Measurements from ENCODE around the gene PRIM2.
"Not testable (repeated sequence)": the region's sequence is repeated elsewhere in the genome, so short reads cannot be mapped to it uniquely, and the experiment has no call there.

PRIM2 gene

GRCh38 chr6:57469072-57469471, 151.6 kb downstream of the PRIM2 start:
- no peak for TF ChIP-seq CTCF (IDR thresholded peaks at IDR 0.05; ENCODE audit: low read depth, low read length)

GRCh38 chr6:57470148-57470547, 152.7 kb downstream of the PRIM2 start:
- not testable (repeated sequence) for H3K4me3 ChIP-seq (ENCODE audit: low read depth, low read length)

More at GRCh38 chr6:57469072-57469471, 151.6 kb downstream of the PRIM2 start:
- no peak overlapping the region for H3K4me3 ChIP-seq (ENCODE audit: low read depth, low read length)

GRCh38 chr6:57471314-57471864, 154.0 kb downstream of the PRIM2 start:
- H3K4me3 ChIP-seq (ENCODE audit: low read depth, low read length): not testable (repeated sequence)

GRCh38 chr6:57472861-57473362, 155.5 kb downstream of the PRIM2 start:
- H3K4me3 ChIP-seq (ENCODE audit: low read depth, low read length): not testable (repeated sequence)

- not testable (repeated sequence) for H3K4me3 ChIP-seq (ENCODE audit: low read depth, low read length)
These were observed 157.5 kb downstream of the PRIM2 start for GRCh38 chr6:57474862-57475475.

GRCh38 chr6:57475656-57476055, 158.2 kb downstream of the PRIM2 start:
- H3K4me3 ChIP-seq (ENCODE audit: low read depth, low read length): not testable (repeated sequence)

GRCh38 chr6:57480194-57480593, 162.8 kb downstream of the PRIM2 start:
- not testable (repeated sequence) for H3K4me3 ChIP-seq (ENCODE audit: low read depth, low read length)

GRCh38 chr6:57481121-57481520, 163.7 kb downstream of the PRIM2 start:
- H3K4me3 ChIP-seq (ENCODE audit: low read depth, low read length): not testable (repeated sequence)

- not testable (repeated sequence) for H3K4me3 ChIP-seq (ENCODE audit: low read depth, low read length)
These were observed 165.0 kb downstream of the PRIM2 start for GRCh38 chr6:57482471-57482870.

- H3K4me3 ChIP-seq (ENCODE audit: low read depth, low read length): not testable (repeated sequence)
These were observed 169.2 kb downstream of the PRIM2 start for GRCh38 chr6:57486494-57487081.

- not testable (repeated sequence) for H3K4me3 ChIP-seq (ENCODE audit: low read depth, low read length)
These were observed 171.1 kb downstream of the PRIM2 start for GRCh38 chr6:57488551-57488950.

GRCh38 chr6:57489887-57490286, 172.5 kb downstream of the PRIM2 start:
- H3K4me3 ChIP-seq (ENCODE audit: low read depth, low read length): not testable (repeated sequence)

- not testable (repeated sequence) for H3K4me3 ChIP-seq (ENCODE audit: low read depth, low read length)
These were observed 174.4 kb downstream of the PRIM2 start for GRCh38 chr6:57491795-57492194.

GRCh38 chr6:57496251-57496650, 178.8 kb downstream of the PRIM2 start:
- not testable (repeated sequence) for H3K4me3 ChIP-seq (ENCODE audit: low read depth, low read length)

- H3K4me3 ChIP-seq (ENCODE audit: low read depth, low read length): not testable (repeated sequence)
These were observed 183.1 kb downstream of the PRIM2 start for GRCh38 chr6:57500368-57501021.

- not testable (repeated sequence) for H3K4me3 ChIP-seq (ENCODE audit: low read depth, low read length)
These were observed 185.0 kb downstream of the PRIM2 start for GRCh38 chr6:57502387-57502786.

- H3K4me3 ChIP-seq (ENCODE audit: low read depth, low read length): not testable (repeated sequence)
These were observed 187.8 kb downstream of the PRIM2 start for GRCh38 chr6:57505251-57505650.

- not testable (repeated sequence) for H3K4me3 ChIP-seq (ENCODE audit: low read depth, low read length)
These were observed 193.0 kb downstream of the PRIM2 start for GRCh38 chr6:57510390-57510789.

GRCh38 chr6:57515171-57515570, 197.7 kb downstream of the PRIM2 start:
- not testable (repeated sequence) for H3K4me3 ChIP-seq (ENCODE audit: low read depth, low read length)

- H3K4me3 ChIP-seq (ENCODE audit: low read depth, low read length): not testable (repeated sequence)
These were observed 198.4 kb downstream of the PRIM2 start for GRCh38 chr6:57515845-57516244.

Measured in WI38 (cell line).